H1 (cell line): ENCODE measurements around the gene TPP1. TPM values are rescaled to one million over a fixed set of nuclear protein-coding genes. Genes with fewer than 3 reads are reported as not detected.

ENCODE experiments used
- EZH2 ChIP-seq: fragments of 200-600 bp; sonication (generic); IDR thresholded peaks from 2 replicates; pipeline ENCODE4 v1.7.1; 2012; ENCODE audit warnings: low read depth, mild to moderate bottlenecking, moderate library complexity, low read length, inconsistent platforms; ENCODE audit not compliant: severe bottlenecking
- RBBP5 ChIP-seq: IDR thresholded peaks from 2 replicates; pipeline ENCODE4 v1.7.1; 2012; ENCODE audit warnings: low read depth, mild to moderate bottlenecking, inconsistent platforms, low read length, moderate library complexity, borderline replicate concordance
- SAP30 ChIP-seq: fragments of 300-600 bp; sonication (generic); IDR thresholded peaks from 2 replicates; pipeline ENCODE4 v1.7.1; 2012; ENCODE audit warnings: low read length, moderate library complexity, mild to moderate bottlenecking, inconsistent platforms; ENCODE audit not compliant: insufficient read depth, insufficient replicate concordance
- SUZ12 ChIP-seq: fragments of 200-600 bp; sonication (generic); IDR thresholded peaks from 2 replicates; pipeline ENCODE4 v1.6.1; 2012; ENCODE audit warnings: mild to moderate bottlenecking, inconsistent platforms, low read length, moderate library complexity, mixed read lengths
- polyA plus RNA-seq, 7 experiments: library from polyadenylated mRNA; depleted of rRNA in 3 of 7; stranded (reverse) in 5 of 7; unstranded in 2 of 7; fragments of >200 nt in 5 of 7; fragments of 200-250 nt in 2 of 7; gene quantifications; 1 replicate in 5 of 7; 2 replicates in 1 of 7; 4 replicates in 1 of 7; pipeline versions ENCODE4 v1.2.1 to v1.2.3, GENCODE V29; 2011 to 2013; ENCODE audit warnings: missing spikeins in 2 of 7, mixed read lengths in 2 of 7
- total RNA-seq: library from RNA; stranded (reverse); fragmentation: NEBNext Ultra II Directional; extraction: Animal tissue kit (Norgen Biotek cat#: 25700); gene quantifications from 2 replicates; pipeline ENCODE4 v1.2.1, GENCODE V29; 2021
- TF ChIP-seq, protein P1 (sequence below): fragments of 300-600 bp; sonication (generic); IDR thresholded peaks from 2 replicates; pipeline ENCODE4 v1.7.1; 2012; ENCODE audit warnings: low read length, moderate library complexity, mild to moderate bottlenecking, inconsistent platforms; ENCODE audit not compliant: insufficient replicate concordance

Gene TPP1
- total and polyA plus RNA-seq, 2 of the 8 experiments (the other 6 are each of a cell fraction or from before 2014, with no cell fraction given) = 36.1 to 77.5 TPM

DNA sequence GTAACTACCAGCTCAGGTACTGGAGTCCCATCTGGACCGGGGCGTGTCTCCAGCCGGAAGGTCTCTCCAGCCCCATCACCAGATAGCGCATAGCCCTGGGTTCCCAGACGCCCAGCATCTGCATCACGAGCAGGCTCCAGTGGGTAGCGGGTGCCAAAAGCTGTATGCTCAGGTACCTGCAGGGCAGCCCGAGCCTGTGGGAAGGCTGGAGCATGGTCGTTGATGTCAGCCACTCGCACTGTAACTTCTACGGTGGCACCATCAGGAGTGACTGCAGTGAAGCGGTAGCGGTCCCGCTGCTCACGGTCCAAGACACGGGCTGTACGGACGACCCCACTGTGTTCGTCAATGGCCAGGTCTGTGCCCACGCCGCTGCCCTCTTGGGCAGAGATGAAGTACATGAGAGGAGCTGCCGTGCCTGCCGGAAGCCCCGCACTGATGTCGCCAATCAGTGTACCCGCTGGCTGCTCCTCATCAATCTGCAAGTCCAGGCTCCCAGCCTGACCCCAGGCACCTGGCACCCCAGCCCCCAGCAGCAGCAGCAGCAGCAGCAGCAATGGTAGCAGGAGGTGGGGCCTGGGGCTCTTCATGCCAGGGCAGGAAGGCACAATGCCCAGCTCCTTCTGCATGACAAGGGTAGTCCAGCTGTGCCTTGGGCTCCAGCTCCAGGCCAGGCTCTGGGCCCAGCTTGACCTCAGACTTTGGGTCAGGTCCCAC is 21.9 kb upstream of the TPP1 start (continued):
- TF ChIP-seq, protein P1, sequence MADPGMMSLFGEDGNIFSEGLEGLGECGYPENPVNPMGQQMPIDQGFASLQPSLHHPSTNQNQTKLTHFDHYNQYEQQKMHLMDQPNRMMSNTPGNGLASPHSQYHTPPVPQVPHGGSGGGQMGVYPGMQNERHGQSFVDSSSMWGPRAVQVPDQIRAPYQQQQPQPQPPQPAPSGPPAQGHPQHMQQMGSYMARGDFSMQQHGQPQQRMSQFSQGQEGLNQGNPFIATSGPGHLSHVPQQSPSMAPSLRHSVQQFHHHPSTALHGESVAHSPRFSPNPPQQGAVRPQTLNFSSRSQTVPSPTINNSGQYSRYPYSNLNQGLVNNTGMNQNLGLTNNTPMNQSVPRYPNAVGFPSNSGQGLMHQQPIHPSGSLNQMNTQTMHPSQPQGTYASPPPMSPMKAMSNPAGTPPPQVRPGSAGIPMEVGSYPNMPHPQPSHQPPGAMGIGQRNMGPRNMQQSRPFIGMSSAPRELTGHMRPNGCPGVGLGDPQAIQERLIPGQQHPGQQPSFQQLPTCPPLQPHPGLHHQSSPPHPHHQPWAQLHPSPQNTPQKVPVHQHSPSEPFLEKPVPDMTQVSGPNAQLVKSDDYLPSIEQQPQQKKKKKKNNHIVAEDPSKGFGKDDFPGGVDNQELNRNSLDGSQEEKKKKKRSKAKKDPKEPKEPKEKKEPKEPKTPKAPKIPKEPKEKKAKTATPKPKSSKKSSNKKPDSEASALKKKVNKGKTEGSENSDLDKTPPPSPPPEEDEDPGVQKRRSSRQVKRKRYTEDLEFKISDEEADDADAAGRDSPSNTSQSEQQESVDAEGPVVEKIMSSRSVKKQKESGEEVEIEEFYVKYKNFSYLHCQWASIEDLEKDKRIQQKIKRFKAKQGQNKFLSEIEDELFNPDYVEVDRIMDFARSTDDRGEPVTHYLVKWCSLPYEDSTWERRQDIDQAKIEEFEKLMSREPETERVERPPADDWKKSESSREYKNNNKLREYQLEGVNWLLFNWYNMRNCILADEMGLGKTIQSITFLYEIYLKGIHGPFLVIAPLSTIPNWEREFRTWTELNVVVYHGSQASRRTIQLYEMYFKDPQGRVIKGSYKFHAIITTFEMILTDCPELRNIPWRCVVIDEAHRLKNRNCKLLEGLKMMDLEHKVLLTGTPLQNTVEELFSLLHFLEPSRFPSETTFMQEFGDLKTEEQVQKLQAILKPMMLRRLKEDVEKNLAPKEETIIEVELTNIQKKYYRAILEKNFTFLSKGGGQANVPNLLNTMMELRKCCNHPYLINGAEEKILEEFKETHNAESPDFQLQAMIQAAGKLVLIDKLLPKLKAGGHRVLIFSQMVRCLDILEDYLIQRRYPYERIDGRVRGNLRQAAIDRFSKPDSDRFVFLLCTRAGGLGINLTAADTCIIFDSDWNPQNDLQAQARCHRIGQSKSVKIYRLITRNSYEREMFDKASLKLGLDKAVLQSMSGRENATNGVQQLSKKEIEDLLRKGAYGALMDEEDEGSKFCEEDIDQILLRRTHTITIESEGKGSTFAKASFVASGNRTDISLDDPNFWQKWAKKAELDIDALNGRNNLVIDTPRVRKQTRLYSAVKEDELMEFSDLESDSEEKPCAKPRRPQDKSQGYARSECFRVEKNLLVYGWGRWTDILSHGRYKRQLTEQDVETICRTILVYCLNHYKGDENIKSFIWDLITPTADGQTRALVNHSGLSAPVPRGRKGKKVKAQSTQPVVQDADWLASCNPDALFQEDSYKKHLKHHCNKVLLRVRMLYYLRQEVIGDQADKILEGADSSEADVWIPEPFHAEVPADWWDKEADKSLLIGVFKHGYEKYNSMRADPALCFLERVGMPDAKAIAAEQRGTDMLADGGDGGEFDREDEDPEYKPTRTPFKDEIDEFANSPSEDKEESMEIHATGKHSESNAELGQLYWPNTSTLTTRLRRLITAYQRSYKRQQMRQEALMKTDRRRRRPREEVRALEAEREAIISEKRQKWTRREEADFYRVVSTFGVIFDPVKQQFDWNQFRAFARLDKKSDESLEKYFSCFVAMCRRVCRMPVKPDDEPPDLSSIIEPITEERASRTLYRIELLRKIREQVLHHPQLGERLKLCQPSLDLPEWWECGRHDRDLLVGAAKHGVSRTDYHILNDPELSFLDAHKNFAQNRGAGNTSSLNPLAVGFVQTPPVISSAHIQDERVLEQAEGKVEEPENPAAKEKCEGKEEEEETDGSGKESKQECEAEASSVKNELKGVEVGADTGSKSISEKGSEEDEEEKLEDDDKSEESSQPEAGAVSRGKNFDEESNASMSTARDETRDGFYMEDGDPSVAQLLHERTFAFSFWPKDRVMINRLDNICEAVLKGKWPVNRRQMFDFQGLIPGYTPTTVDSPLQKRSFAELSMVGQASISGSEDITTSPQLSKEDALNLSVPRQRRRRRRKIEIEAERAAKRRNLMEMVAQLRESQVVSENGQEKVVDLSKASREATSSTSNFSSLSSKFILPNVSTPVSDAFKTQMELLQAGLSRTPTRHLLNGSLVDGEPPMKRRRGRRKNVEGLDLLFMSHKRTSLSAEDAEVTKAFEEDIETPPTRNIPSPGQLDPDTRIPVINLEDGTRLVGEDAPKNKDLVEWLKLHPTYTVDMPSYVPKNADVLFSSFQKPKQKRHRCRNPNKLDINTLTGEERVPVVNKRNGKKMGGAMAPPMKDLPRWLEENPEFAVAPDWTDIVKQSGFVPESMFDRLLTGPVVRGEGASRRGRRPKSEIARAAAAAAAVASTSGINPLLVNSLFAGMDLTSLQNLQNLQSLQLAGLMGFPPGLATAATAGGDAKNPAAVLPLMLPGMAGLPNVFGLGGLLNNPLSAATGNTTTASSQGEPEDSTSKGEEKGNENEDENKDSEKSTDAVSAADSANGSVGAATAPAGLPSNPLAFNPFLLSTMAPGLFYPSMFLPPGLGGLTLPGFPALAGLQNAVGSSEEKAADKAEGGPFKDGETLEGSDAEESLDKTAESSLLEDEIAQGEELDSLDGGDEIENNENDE = no peak
- TF ChIP-seq RBBP5 = no peak
- TF ChIP-seq EZH2 = no peak
- TF ChIP-seq SAP30 = no peak
- no peak for TF ChIP-seq SUZ12
- TF ChIP-seq, all 59 proteins: peak for 0
